ENCODE measurements around the gene NGF. TPM values are rescaled to one million over a fixed set of nuclear protein-coding genes. Genes with fewer than 3 reads are reported as not detected.

The NGF gene
- total and polyA plus RNA-seq, 12 donors: 0.55 to 6.9 (median 1.5) TPM

- no peak overlapping the region for H3K27ac ChIP-seq
- 72 to 94% (median 78%) methylated on average over 2 of the region's 2 CpGs for whole genome bisulfite sequencing, 4 donors
- no peaks in the 10 kb centered on the region for H3K4me1 ChIP-seq (replicated peaks in 1 of 2)
- H3K4me3 ChIP-seq: no peak overlapping the region
- intact Hi-C loops (cut with DNase I): no loop called here
- TF ChIP-seq POLR2A (IDR thresholded peaks at IDR 0.05) (no peak), CTCF (IDR thresholded peaks at IDR 0.05) (no peak)
- no peak for DNase-seq
- no peaks in the 10 kb centered on the region for H3K36me3 ChIP-seq (replicated peaks in 1 of 2)
- no peaks in the 10 kb centered on the region for H3K9me3 ChIP-seq (replicated peaks in 1 of 3)
- no peaks in the 10 kb centered on the region for H3K27me3 ChIP-seq
These were observed 38.8 kb downstream of the NGF start for GRCh38 chr1:115299266-115299665.

- H3K4me1 ChIP-seq (replicated peaks in 1 of 2): no peaks in the 10 kb centered on the region
- intact Hi-C loops (cut with DNase I): no loop called here
- no peaks in the 10 kb centered on the region for H3K9me3 ChIP-seq (replicated peaks in 1 of 3)
- no peak for DNase-seq
- H3K27ac ChIP-seq: no peak overlapping the region
- no peak overlapping the region for H3K4me3 ChIP-seq
- no peaks in the 10 kb centered on the region for H3K36me3 ChIP-seq (replicated peaks in 1 of 2)
- WGBS, 4 donors: 83 to 100% (median 91%) methylated on average over 2 of the region's 2 CpGs
- H3K27me3 ChIP-seq: no peaks in the 10 kb centered on the region
- TF ChIP-seq POLR2A (IDR thresholded peaks at IDR 0.05) (no peak), CTCF (IDR thresholded peaks at IDR 0.05) (no peak)
These were observed 41.1 kb downstream of the NGF start for GRCh38 chr1:115296981-115297380.

- Histone ChIP-seq H3K27ac (no peak overlapping the region), H3K4me1 (replicated peaks in 1 of 2) (no peaks in the 10 kb centered on the region), H3K36me3 (replicated peaks in 1 of 2) (no peaks in the 10 kb centered on the region), H3K9me3 (replicated peaks in 1 of 3) (no peaks in the 10 kb centered on the region), H3K27me3 (no peaks in the 10 kb centered on the region), H3K4me3 (no peak overlapping the region)
- DNase-seq: no peak
- intact Hi-C loops (cut with DNase I): no loop called here
- TF ChIP-seq CTCF (IDR thresholded peaks at IDR 0.05) (no peak), POLR2A (IDR thresholded peaks at IDR 0.05) (no peak)
- WGBS, 4 donors: 75 to 84% (median 82%) methylated on average over 3 of the region's 3 CpGs
These were observed 41.9 kb downstream of the NGF start for GRCh38 chr1:115295904-115296696.

GRCh38 chr1:115293899-115294298 lies 44.1 kb downstream of the NGF start:
- Histone ChIP-seq H3K27ac (no peak overlapping the region), H3K4me3 (no peak overlapping the region), H3K27me3 (no peaks in the 10 kb centered on the region), H3K4me1 (replicated peaks in 1 of 2) (no peaks in the 10 kb centered on the region), H3K9me3 (replicated peaks in 1 of 3) (no peaks in the 10 kb centered on the region), H3K36me3 (replicated peaks in 1 of 2) (no peaks in the 10 kb centered on the region)
- TF ChIP-seq POLR2A (IDR thresholded peaks at IDR 0.05) (no peak), CTCF (IDR thresholded peaks at IDR 0.05) (no peak)
- DNase-seq: no peak
- intact Hi-C loops (cut with DNase I): no loop called here
- WGBS, 4 donors: 90 to 99% (median 95%) methylated on average over 3 of the region's 3 CpGs

Measured in adrenal gland (tissue), 12 donors.